Psoas muscle (tissue), 8 donors: ENCODE measurements around the gene PCCA. TPM values are rescaled to one million over a fixed set of nuclear protein-coding genes. Genes with fewer than 3 reads are reported as not detected.
"Not testable (repeated sequence)": the region's sequence is repeated elsewhere in the genome, so short reads cannot be mapped to it uniquely, and the experiment has no call there.

Experiments
- ATAC-seq, 4 donors: fragments of 200-7000 bp; cut with Tn5 transposase; one replicate each; pipeline ENCODE4 v1.9.1; 2020; ENCODE audit warnings: moderate library complexity in 3 of 4, mild to moderate bottlenecking in 2 of 4
- DNase-seq, 2 donors: peaks; one replicate each; pipeline ENCODE4 v3.0.0-alpha.2; 2020
- H3K27ac ChIP-seq: fragments of 200-600 bp; one replicate; pipeline ENCODE4 v1.8.0; 2022
- H3K27me3 ChIP-seq, 3 donors: fragments of 200-600 bp in 1 of 3; one replicate each; pipeline versions ENCODE4 v1.6.1 to v1.8.0; 2013 to 2022; ENCODE audit warnings: low read length in 2 of 3, mild to moderate bottlenecking in 2 of 3, moderate library complexity in 1 of 3; ENCODE audit not compliant: insufficient read depth in 3 of 3
- H3K36me3 ChIP-seq, 2 donors: fragments of 200-600 bp in 1 of 2; one replicate each; pipeline versions ENCODE4 v1.6.1 to v1.8.0; 2013 to 2022; ENCODE audit warnings: low read depth in 1 of 2, mild to moderate bottlenecking in 1 of 2, moderate library complexity in 1 of 2; ENCODE audit not compliant: insufficient read depth in 1 of 2
- H3K4me1 ChIP-seq: fragments of 200-600 bp; one replicate; pipeline ENCODE4 v1.8.0; 2022
- H3K4me3 ChIP-seq: fragments of 200-600 bp; one replicate; pipeline ENCODE4 v1.8.0; 2022; ENCODE audit warnings: mild to moderate bottlenecking
- H3K9me3 ChIP-seq: fragments of 200-600 bp; one replicate; pipeline ENCODE4 v1.8.0; 2022
- CTCF ChIP-seq: fragments of 200-600 bp; IDR thresholded peaks from one replicate; pipeline ENCODE4 v1.8.0; 2022; ENCODE audit warnings: antibody characterized with exemption
- WGBS, 3 donors: extraction: QIAGEN DNeasy Blood & Tissue Kit; methylation state at CpG; one replicate each; pipeline versions ENCODE4 v1.1.6 to v1.1.7; 2013; 5-methylcytosine and 5-hydroxymethylcytosine counted together
- intact Hi-C, 2 donors: fragments of 100-400 bp; cut with DNase I; formaldehyde crosslinking; loops; one replicate each; pipeline versions ENCODE4 v1.11.0 to v1.14.2; 2022
- polyA plus RNA-seq, 3 donors: library from polyadenylated mRNA; stranded (reverse); fragments of 200-250 nt; gene quantifications; one replicate each; pipeline ENCODE4 v1.2.3, GENCODE V29; 2013
- total RNA-seq, 4 donors: library from RNA; stranded (reverse); fragmentation: NEBNext Ultra II Directional in 2 of 4; extraction: Animal tissue kit (Norgen Biotek cat#: 25700) in 2 of 4; gene quantifications; one replicate each; pipeline versions ENCODE4 v1.2.1 to v1.2.4, GENCODE V29; 2021 to 2023
- donor health status: healthy with polysubstance abuse.
- donor health status: DM: no; HTN: no; CAD: no; lungs with moderate emphysema.
- donor health status: Bipolar disorder and iron deficiency.
- donor health status: healthy.
- donor health status: DM: yes; HTN: yes; CAD: no.
- donor health status: DM: no; HTN: no; CAD: no.
- donor health status: DM: no; HTN: no; CAD: no.
- donor health status: DM: yes; HTN: yes; CAD: no.

The PCCA gene
- total and polyA plus RNA-seq, 7 donors: 6.2 to 23.9 (median 13.3) TPM

GRCh38 chr13:100095498-100095897 is 6.6 kb downstream of the PCCA start:
- intact Hi-C loops: no loop called here
- Histone ChIP-seq H3K4me1 (peaks cover 10% of the 10 kb centered on the region), H3K9me3 (no peaks in the 10 kb centered on the region), H3K27me3 (no peaks in the 10 kb centered on the region), H3K27ac (no peak overlapping the region), H3K4me3 (no peak overlapping the region), H3K36me3 (no peaks in the 10 kb centered on the region)
- TF ChIP-seq CTCF: no peak
- 88 to 89% (median 89%) methylated on average over 4 of the region's 4 CpGs for WGBS, 3 donors
- DNase-seq: no peak
- ATAC-seq: no peak

GRCh38 chr13:100096526-100096925 is 7.6 kb downstream of the PCCA start:
- whole genome bisulfite sequencing, 3 donors: 95 to 97% (median 96%) methylated on average over 7 of the region's 7 CpGs
- ATAC-seq (no peak), DNase-seq (no peak)
- intact Hi-C loops: no loop called here
- no peaks in the 10 kb centered on the region for H3K36me3 ChIP-seq
- TF ChIP-seq CTCF: no peak
- no peak overlapping the region for H3K27ac ChIP-seq
- H3K4me3 ChIP-seq: no peak overlapping the region
- no peaks in the 10 kb centered on the region for H3K9me3 ChIP-seq
- H3K4me1 ChIP-seq: peaks cover 10% of the 10 kb centered on the region
- no peaks in the 10 kb centered on the region for H3K27me3 ChIP-seq

GRCh38 chr13:100097821-100098220 is 8.9 kb downstream of the PCCA start:
- 88 to 100% (median 91%) methylated on average over 1 of the region's 1 CpG for WGBS, 3 donors
- no peak for ATAC-seq
- no peak for TF ChIP-seq CTCF
- no peak overlapping the region for H3K27ac ChIP-seq
- peaks cover 10% of the 10 kb centered on the region for H3K4me1 ChIP-seq
- H3K4me3 ChIP-seq: no peak overlapping the region
- no peaks in the 10 kb centered on the region for H3K36me3 ChIP-seq
- no peaks in the 10 kb centered on the region for H3K9me3 ChIP-seq
- DNase-seq: no peak
- intact Hi-C loops: no loop called here
- no peaks in the 10 kb centered on the region for H3K27me3 ChIP-seq

GRCh38 chr13:100098445-100099116 is 9.7 kb downstream of the PCCA start:
- Histone ChIP-seq H3K9me3 (no peaks in the 10 kb centered on the region), H3K36me3 (peaks cover 0 to under 1% of the 10 kb centered on the region in 2 donors), H3K4me3 (no peak overlapping the region), H3K27ac (no peak overlapping the region), H3K4me1 (peaks cover 10% of the 10 kb centered on the region), H3K27me3 (no peaks in the 10 kb centered on the region)
- 91 to 96% (median 93%) methylated on average over 6 of the region's 6 CpGs for WGBS, 3 donors
- DNase-seq: no peak
- intact Hi-C loops: no loop called here
- ATAC-seq: no peak
- TF ChIP-seq CTCF: no peak

GRCh38 chr13:100099117-100099445 is 10.2 kb downstream of the PCCA start:
- H3K9me3 ChIP-seq, DNase-seq, H3K27ac ChIP-seq, H3K36me3 ChIP-seq, H3K4me3 ChIP-seq, ATAC-seq, intact Hi-C loops, H3K4me1 ChIP-seq, H3K27me3 ChIP-seq: not testable (repeated sequence)
- 94 to 99% (median 94%) methylated on average over 7 to 8 of the region's 8 CpGs for WGBS, 3 donors
